GM10248 (cell line): Measurements from ENCODE around the gene GALNT17.

Experiments
- CTCF ChIA-PET: fragments of 300-600 bp; sonication (Branson Sonifier 250); formaldehyde crosslinking; extraction: SDS; loops from one replicate; lab custom pipeline; 2021; ENCODE audit warnings: antibody characterized with exemption; lab: Yijun Ruan, JAX
- POLR2A ChIA-PET: fragments of 350-650 bp; sonication (Branson Sonifier 250); formaldehyde crosslinking; extraction: SDS; loops from one replicate; lab custom pipeline; 2020; ENCODE audit warnings: antibody characterized with exemption; lab: Yijun Ruan, JAX
- DNase-seq: peaks from one replicate; pipeline ENCODE4 v3.0.0; 2012; ENCODE audit errors: extremely low spot score
- CTCF ChIP-seq: IDR thresholded peaks from 2 replicates; pipeline ENCODE4 v1.5.1; 2012; ENCODE audit warnings: mild to moderate bottlenecking, low read depth; ENCODE audit errors: extremely low read depth, missing control alignments, control extremely low read depth

The GALNT17 gene

DNA sequence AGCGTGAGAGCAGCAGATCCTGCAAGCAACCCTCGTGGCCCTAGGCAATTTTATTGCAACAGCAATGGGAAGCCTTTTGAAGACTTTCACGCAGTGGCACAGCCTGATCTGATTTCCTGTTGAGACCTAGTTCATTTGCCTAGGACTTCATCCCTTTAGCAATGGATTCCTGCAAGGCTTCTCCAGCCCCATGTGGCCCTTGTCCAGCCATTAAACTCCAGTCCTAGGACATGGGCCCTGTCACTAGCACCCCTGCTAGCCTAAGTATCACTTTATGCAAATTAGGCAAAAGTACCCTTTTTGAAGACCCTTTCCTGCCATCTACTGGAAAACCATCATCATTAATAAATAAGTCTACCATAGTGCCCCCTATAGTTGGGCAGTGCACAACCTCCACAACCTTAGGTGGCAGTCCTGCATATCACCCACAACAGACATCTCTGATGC lies 379.4 kb downstream of the GALNT17 start:
- no peak for DNase-seq
- TF ChIP-seq CTCF = no peak

DNA sequence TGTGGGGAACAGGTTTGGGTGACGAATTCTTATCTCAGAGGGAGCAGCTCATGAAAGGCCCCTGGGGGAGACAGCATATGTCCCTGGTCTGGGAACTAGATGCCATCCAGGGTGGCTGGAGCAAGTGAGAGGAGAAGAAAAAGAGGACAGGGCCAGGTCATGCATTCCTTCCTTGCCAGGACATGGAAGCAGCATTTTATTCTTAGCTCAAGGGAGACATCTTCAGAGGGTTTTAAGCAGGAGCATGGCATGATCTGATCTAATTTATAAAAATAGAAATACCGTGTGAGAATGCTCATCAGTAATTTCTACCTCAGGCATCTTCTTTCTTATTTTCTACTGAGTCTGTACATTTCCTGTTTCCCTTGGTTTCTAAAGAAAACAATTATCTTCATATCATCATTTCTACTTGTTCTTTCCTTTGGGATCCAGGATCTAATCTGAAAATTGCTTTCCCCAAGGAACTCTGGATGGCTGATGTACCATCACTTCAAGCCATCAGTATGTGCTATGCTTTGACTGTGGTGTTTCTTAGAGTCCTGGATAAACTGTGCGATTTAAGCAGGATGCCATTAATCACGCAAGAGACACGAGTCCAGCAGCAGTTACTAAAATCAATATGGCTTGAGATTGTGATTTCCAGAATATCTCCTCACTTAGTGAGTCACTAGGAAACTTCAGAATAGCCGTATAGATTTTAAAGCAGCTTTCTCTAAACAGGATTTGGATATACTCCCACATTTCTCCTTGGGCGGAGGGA lies 386.2 kb downstream of the GALNT17 start:
- TF ChIP-seq CTCF = no peak
- ChIA-PET CTCF (no interaction called here), POLR2A (no interaction called here)
- no peak for DNase-seq

More for the DNA sequence above, 379.4 kb downstream of the GALNT17 start:
- POLR2A ChIA-PET = no interaction called here
- CTCF ChIA-PET = no interaction called here

DNA sequence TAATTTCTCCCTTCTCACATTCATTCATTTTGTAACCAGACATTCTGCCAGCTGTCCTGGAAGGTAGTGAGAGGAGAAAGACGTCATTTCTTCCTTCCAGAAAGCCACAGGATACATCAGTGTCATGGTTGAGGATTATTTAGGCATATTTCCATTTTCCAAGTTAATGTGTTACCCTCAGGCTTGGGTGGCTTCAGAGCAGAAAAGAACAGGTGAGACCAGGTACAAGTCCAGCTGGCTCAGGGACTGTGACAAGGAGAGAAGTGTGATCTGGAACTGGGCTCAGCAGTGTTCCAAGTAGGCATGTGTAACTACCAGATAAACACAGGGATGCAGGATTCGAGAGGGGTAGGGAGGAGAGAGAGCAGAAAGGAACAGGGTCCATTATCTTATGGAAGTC lies 386.9 kb downstream of the GALNT17 start:
- POLR2A ChIA-PET = no interaction called here
- CTCF ChIA-PET = no interaction called here
- DNase-seq = no peak
- TF ChIP-seq CTCF = no peak

GRCh38 chr7:71521506-71521905 lies 389.6 kb downstream of the GALNT17 start:
- CTCF ChIA-PET = interaction anchor here (1.2 kb wide), 1 partner anchor 9 kb away, joined by 3 read pairs; no protein-coding TSS in a partner anchor
- POLR2A ChIA-PET = no interaction called here
- TF ChIP-seq CTCF = no peak
- DNase-seq = no peak

DNA sequence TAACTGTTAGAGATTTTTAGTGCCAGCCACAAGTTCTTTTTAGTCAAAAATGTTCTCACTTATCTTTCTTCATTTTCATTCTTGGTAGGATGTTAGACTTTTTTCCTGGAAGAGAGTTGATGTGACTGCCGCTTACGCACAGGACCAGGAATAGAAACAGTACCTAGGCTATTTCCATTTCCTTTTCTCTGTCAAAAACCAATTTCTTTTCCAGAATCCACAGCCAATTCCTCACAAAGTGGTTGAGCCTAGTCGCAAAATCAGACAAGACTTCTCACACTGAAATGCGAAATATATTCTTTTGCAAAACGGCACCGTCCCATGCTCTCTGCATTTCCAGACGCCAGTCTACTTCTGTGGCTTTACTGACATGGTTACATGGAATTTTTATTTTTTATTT lies 394.2 kb downstream of the GALNT17 start:
- CTCF ChIA-PET = no interaction called here
- TF ChIP-seq CTCF = no peak
- no peak for DNase-seq
- POLR2A ChIA-PET = no interaction called here

DNA sequence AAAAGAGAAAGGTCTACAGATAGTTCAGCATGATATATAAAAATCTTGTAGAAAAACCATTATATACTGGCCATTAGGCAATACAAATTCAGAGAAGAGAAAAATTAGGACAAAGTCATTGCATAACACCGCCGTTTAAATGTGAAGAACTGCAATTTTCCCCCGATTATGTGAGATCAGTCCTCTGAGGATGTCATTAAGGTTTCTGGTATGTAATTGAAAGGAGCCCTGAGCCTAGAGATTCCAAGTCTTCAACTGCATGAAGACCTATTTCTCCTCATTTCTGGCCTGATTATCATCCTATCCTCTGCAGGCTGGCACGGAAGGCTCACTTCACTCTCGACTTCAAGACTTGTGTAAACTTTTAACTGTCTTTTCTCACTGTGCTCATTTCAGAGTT lies 395.3 kb downstream of the GALNT17 start:
- TF ChIP-seq CTCF = no peak
- POLR2A ChIA-PET = no interaction called here
- DNase-seq = no peak
- CTCF ChIA-PET = no interaction called here
